ENCODE measurements around the gene EEFSEC. TPM values are rescaled to one million over a fixed set of nuclear protein-coding genes. Genes with fewer than 3 reads are reported as not detected.

EEFSEC gene
- total and polyA plus RNA-seq, 2 of the 8 experiments (the other 6 are each of a cell fraction or from before 2014, with no cell fraction given): 13.1 to 19.8 TPM

DNA sequence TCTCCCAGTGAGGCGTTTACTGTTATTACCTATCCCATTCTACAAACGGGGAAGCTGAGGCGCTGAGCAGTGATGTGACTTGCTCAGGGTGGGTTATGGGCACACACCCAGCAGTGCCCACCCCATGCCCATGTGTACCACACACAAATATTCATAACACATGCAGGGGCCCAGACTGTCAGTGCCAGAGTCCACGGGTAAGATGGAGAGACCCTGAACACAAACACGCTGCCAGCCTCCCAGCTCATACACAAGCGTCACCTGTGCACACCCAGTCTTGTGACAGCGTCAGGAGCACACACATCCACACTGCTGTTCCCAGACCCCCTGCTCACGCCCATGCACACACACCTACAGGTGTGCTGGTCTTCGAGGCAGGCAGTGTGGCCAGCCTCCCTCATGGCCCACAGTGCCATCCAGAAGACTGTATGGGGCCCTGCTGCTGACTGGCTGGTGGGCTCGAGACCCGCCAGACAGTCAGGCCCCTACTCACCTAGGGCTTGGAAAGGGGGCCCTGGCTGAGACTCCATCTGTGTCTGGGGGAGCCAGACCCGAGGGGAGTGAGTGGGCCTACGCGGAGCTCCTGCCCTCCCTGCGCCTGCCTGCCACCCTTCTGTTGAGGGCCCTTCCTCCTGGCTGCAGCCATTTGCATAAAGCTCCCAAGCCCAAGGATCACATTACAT is 274.0 kb downstream of the EEFSEC start:
- no peaks in the 10 kb centered on the region for H3K36me3 ChIP-seq (ENCODE audit: control insufficient read depth in 2 of 4, insufficient read depth in 4 of 4, low read length in 3 of 4)
- FAIRE-seq: no peak
- ChIA-PET CTCF (ENCODE audit: partially characterized antibody) (interaction anchor here (1.0 to 11.0 kb wide), 26 partner anchors 10 to 201 kb away, joined by 3 to 144 read pairs (median 6); no protein-coding TSS in a partner anchor), POLR2A (ENCODE audit: partially characterized antibody) (no interaction called here)
- DNase-seq (ENCODE audit: low read depth in 1 of 2, low spot score in 2 of 2): peak in 1 of 2 experiments; percentile 52
- H3K18ac ChIP-seq (ENCODE audit: extremely low read depth, low read length): peak overlapping the region; percentile 52; the same call in 1 of the 2 replicates
- H2AK5ac ChIP-seq (ENCODE audit: low read depth, low read length): peak overlapping the region; percentile 72; the same call in 1 of the 2 replicates
- no peak overlapping the region for H3K4ac ChIP-seq (replicated peaks; ENCODE audit: insufficient read length, low read depth, low read length)
- H3K9me3 ChIP-seq (ENCODE audit: insufficient read depth in 2 of 2, low read depth in 1 of 2, low read length in 1 of 2): no peaks in the 10 kb centered on the region
- H4K20me1 ChIP-seq (replicated peaks in 1 of 2; ENCODE audit: control insufficient read depth in 1 of 2, insufficient read depth in 2 of 2, low read length in 2 of 2): peaks cover 6 to 7% of the 10 kb centered on the region in 2 experiments
- H2BK5ac ChIP-seq (ENCODE audit: low read depth, low read length): no peak overlapping the region
- H3K27me3 ChIP-seq (replicated peaks in 1 of 4; ENCODE audit: control insufficient read depth in 3 of 4, extremely low read depth in 1 of 4, insufficient read depth in 3 of 4, low read length in 3 of 4): peaks cover 10 to 74% (median 62%) of the 10 kb centered on the region in 4 experiments
- peak overlapping the region; percentile 87; the same call in 1 of the 2 replicates for H2BK12ac ChIP-seq (ENCODE audit: low read depth, low read length)
- no peak overlapping the region for H3K23ac ChIP-seq (ENCODE audit: insufficient read length)
- H3K4me1 ChIP-seq (replicated peaks in 1 of 4; ENCODE audit: control insufficient read depth in 3 of 4, insufficient read depth in 4 of 4, low read length in 3 of 4): peaks cover 0 to 29% (median 18%) of the 10 kb centered on the region in 4 experiments; a peak in 6 of 7 replicates
- H2BK15ac ChIP-seq (ENCODE audit: low read length): peak overlapping the region; percentile 88; the same call in 1 of the 2 replicates
- no peaks in the 10 kb centered on the region for H3K79me1 ChIP-seq (ENCODE audit: low read depth, low read length)
- no peak overlapping the region for H3K14ac ChIP-seq (ENCODE audit: insufficient read length)
- no peak overlapping the region for H4K5ac ChIP-seq (ENCODE audit: insufficient read length, low read depth, low read length)
- H2BK20ac ChIP-seq (ENCODE audit: low read length): peak overlapping the region; percentile 90; the same call in 1 of the 2 replicates
- H4K8ac ChIP-seq (ENCODE audit: extremely low read depth, insufficient read depth, low read length): no peak overlapping the region
- no peak overlapping the region for H2AFZ ChIP-seq (ENCODE audit: low read length)
- H4K91ac ChIP-seq (replicated peaks; ENCODE audit: insufficient read length, low read length): no peak overlapping the region
- H3K4me3 ChIP-seq (ENCODE audit: extremely low read depth in 1 of 4, insufficient read depth in 2 of 4, low read depth in 3 of 4, low read length in 4 of 4): no peak overlapping the region
- H3K23me2 ChIP-seq (ENCODE audit: low read depth, low read length): peaks cover 3% of the 10 kb centered on the region; the same call in 1 of the 2 replicates
- TF ChIP-seq EZH2 (IDR thresholded peaks at IDR 0.05; ENCODE audit: low read depth, low read length, severe bottlenecking): peak; percentile 62
- TF ChIP-seq FOSL1 (IDR thresholded peaks at IDR 0.05; ENCODE audit: insufficient read depth, low read depth, low read length): no peak
- H3K9ac ChIP-seq (replicated peaks in 1 of 4; ENCODE audit: extremely low read depth in 1 of 4, low read depth in 3 of 4, low read length in 3 of 4): no peak overlapping the region; a peak in 2 of 7 replicates
- 65% methylated on average over 15 of the region's 15 CpGs; no CpG with 5 or more reads in 1 of the 2 experiments for whole genome bisulfite sequencing, 2 experiments (ENCODE audit: extremely low coverage in 1 of 2, insufficient coverage in 1 of 2, insufficient read length in 1 of 2, insufficient replicate concordance in 2 of 2, low coverage in 1 of 2, low lambda C conversion rate in 2 of 2, missing lambda C conversion rate in 1 of 2)
- no peaks in the 10 kb centered on the region for H3K79me2 ChIP-seq (ENCODE audit: control insufficient read depth in 1 of 2, insufficient read depth in 2 of 2, low read length in 2 of 2)
- no peak overlapping the region for H3K4me2 ChIP-seq (ENCODE audit: insufficient read depth in 1 of 2, low read depth in 2 of 2, low read length in 2 of 2)
- H3K27ac ChIP-seq (ENCODE audit: low read depth, low read length): no peak overlapping the region
- no peak overlapping the region for H3K56ac ChIP-seq (replicated peaks; ENCODE audit: insufficient read length, low read depth, low read length)
- no peak overlapping the region for H2BK120ac ChIP-seq (replicated peaks; ENCODE audit: low read depth, low read length)
